IMR-90 (cell line): ENCODE data around the gene NPPA. TPM values are rescaled to one million over a fixed set of nuclear protein-coding genes. Genes with fewer than 3 reads are reported as not detected.

Source experiments
- ATAC-seq: fragments of 200-7000 bp; cut with Tn5 transposase; 2 replicates; pipeline ENCODE4 v1.9.1; 2020; ENCODE audit warnings: low read depth, mild to moderate bottlenecking, moderate library complexity
- BruUV-seq: library from RNA; stranded (reverse); fragments of 400-500 nt; replicated peaks from 2 replicates; lab custom pipeline; 2021; lab: Mats Ljungman, UMichigan
- CTCF ChIA-PET: fragments of 300-600 bp; formaldehyde crosslinking; extraction: SDS; loops from one replicate; lab custom pipeline; 2021; ENCODE audit warnings: antibody characterized with exemption; lab: Yijun Ruan, JAX
- POLR2A ChIA-PET: fragments of 300-600 bp; sonication (Branson Sonifier 250); formaldehyde crosslinking; loops from one replicate; lab custom pipeline; 2022; ENCODE audit warnings: antibody characterized with exemption; ENCODE audit not compliant: unreplicated experiment; lab: Charles Lee
- DNase-seq: peaks from one replicate; pipeline ENCODE4 v3.0.0; 2013
- H2AFZ ChIP-seq: replicated peaks from 2 replicates; pipeline ENCODE3; 2013; ENCODE audit warnings: low read length, mild to moderate bottlenecking; ENCODE audit not compliant: poor library complexity
- H2AK5ac ChIP-seq: 2 replicates; pipeline ENCODE4 v1.6.1; 2013; ENCODE audit warnings: low read depth, low read length, inconsistent platforms
- H2AK9ac ChIP-seq: replicated peaks from 2 replicates; pipeline ENCODE3; 2013; ENCODE audit warnings: mild to moderate bottlenecking, low read depth, low read length, moderate library complexity; ENCODE audit not compliant: poor library complexity
- H2BK120ac ChIP-seq: 2 replicates; pipeline ENCODE4 v1.6.1; 2013; ENCODE audit warnings: low read depth, low read length, inconsistent platforms
- H2BK15ac ChIP-seq: 3 replicates; pipeline ENCODE4 v1.6.1; 2013; ENCODE audit warnings: low read depth, low read length, inconsistent platforms
- H2BK20ac ChIP-seq: 2 replicates; pipeline ENCODE4 v1.6.1; 2013; ENCODE audit warnings: low read depth, mild to moderate bottlenecking, inconsistent platforms, low read length, moderate library complexity
- H2BK5ac ChIP-seq: 2 replicates; pipeline ENCODE4 v1.6.1; 2013; ENCODE audit warnings: mild to moderate bottlenecking, low read depth, low read length, inconsistent platforms; ENCODE audit not compliant: poor library complexity, severe bottlenecking
- H3K14ac ChIP-seq: replicated peaks from 2 replicates; pipeline ENCODE4 v1.6.1; 2013; ENCODE audit warnings: low read depth, low read length, inconsistent platforms
- H3K18ac ChIP-seq: 2 replicates; pipeline ENCODE4 v1.6.1; 2013; ENCODE audit warnings: low read depth, low read length, control low read depth
- H3K23ac ChIP-seq: 2 replicates; pipeline ENCODE4 v1.6.1; 2013; ENCODE audit warnings: low read depth, low read length, inconsistent platforms
- H3K27ac ChIP-seq: 2 replicates; pipeline ENCODE4 v1.5.1; 2013; ENCODE audit warnings: mild to moderate bottlenecking, control low read depth, low read length; ENCODE audit not compliant: insufficient read depth
- H3K27me3 ChIP-seq: 2 replicates; pipeline ENCODE4 v1.6.1; 2013; ENCODE audit warnings: low read length; ENCODE audit not compliant: control insufficient read depth, insufficient read depth
- H3K36me3 ChIP-seq: 2 replicates; pipeline ENCODE4 v1.6.1; 2013; ENCODE audit warnings: low read length, mixed read lengths; ENCODE audit not compliant: control insufficient read depth, insufficient read depth
- H3K4ac ChIP-seq: 2 replicates; pipeline ENCODE4 v1.6.1; 2013; ENCODE audit warnings: low read depth, low read length, inconsistent platforms
- H3K4me1 ChIP-seq: 2 replicates; pipeline ENCODE4 v1.6.1; 2013; ENCODE audit warnings: low read length, mixed read lengths; ENCODE audit not compliant: control insufficient read depth, insufficient read depth
- H3K4me2 ChIP-seq: 2 replicates; pipeline ENCODE4 v1.6.1; 2013; ENCODE audit warnings: low read depth, mild to moderate bottlenecking, control low read depth, low read length, moderate library complexity
- H3K4me3 ChIP-seq: 2 replicates; pipeline ENCODE4 v1.5.1; 2013; ENCODE audit warnings: low read depth, mild to moderate bottlenecking, control low read depth, low read length, moderate library complexity; ENCODE audit not compliant: insufficient read depth
- H3K56ac ChIP-seq: 2 replicates; pipeline ENCODE4 v1.6.1; 2013; ENCODE audit warnings: low read length, inconsistent platforms; ENCODE audit not compliant: insufficient read depth; ENCODE audit errors: extremely low read depth
- H3K79me1 ChIP-seq, 2 experiments: 2 replicates each; pipeline ENCODE4 v1.6.1; 2013; ENCODE audit warnings: low read length in 2 of 2, inconsistent platforms in 1 of 2, low read depth in 1 of 2
- H3K9ac ChIP-seq: 2 replicates; pipeline ENCODE4 v1.6.1; 2013; ENCODE audit warnings: low read depth, low read length, control low read depth
- H3K9me1 ChIP-seq: 2 replicates; pipeline ENCODE4 v1.6.1; 2013; ENCODE audit warnings: low read length, inconsistent platforms; ENCODE audit not compliant: insufficient read depth
- H3K9me3 ChIP-seq: 2 replicates; pipeline ENCODE4 v1.6.1; 2013; ENCODE audit warnings: low read length; ENCODE audit not compliant: control insufficient read depth, insufficient read depth
- H4K20me1 ChIP-seq: 2 replicates; pipeline ENCODE4 v1.6.1; 2013; ENCODE audit warnings: low read length, inconsistent platforms; ENCODE audit not compliant: insufficient read depth
- H4K5ac ChIP-seq: 2 replicates; pipeline ENCODE4 v1.6.1; 2013; ENCODE audit warnings: mild to moderate bottlenecking, low read depth, low read length, control low read depth
- H4K8ac ChIP-seq, 2 experiments: 2 replicates each; pipeline ENCODE4 v1.6.1; 2013; ENCODE audit warnings: low read depth in 2 of 2, low read length in 2 of 2, control low read depth in 1 of 2, inconsistent platforms in 1 of 2
- H4K91ac ChIP-seq: 2 replicates; pipeline ENCODE4 v1.6.1; 2013; ENCODE audit warnings: low read depth, low read length, inconsistent platforms; ENCODE audit not compliant: insufficient read depth
- FOS ChIP-seq: fragments of 150-350 bp; IDR thresholded peaks from 2 replicates; pipeline ENCODE4 v1.6.1; 2016; ENCODE audit warnings: low read depth, low read length
- MAFK ChIP-seq: IDR thresholded peaks from 2 replicates; pipeline ENCODE4 v1.6.1; 2012; ENCODE audit warnings: low read depth, low read length, improper control_type of control experiment
- MAZ ChIP-seq: IDR thresholded peaks from 2 replicates; pipeline ENCODE4 v1.6.1; 2012; ENCODE audit warnings: low read depth, mild to moderate bottlenecking, low read length, improper control_type of control experiment, moderate library complexity, borderline replicate concordance
- RAD21 ChIP-seq: IDR thresholded peaks from 2 replicates; pipeline ENCODE4 v1.6.1; 2012; ENCODE audit warnings: low read length, improper control_type of control experiment
- WGBS, 2 experiments: methylation state at CpG; one replicate each; pipeline versions ENCODE4 v1.1.5 to v1.1.7; 2013; ENCODE audit warnings: missing lambda C conversion rate in 2 of 2; ENCODE audit not compliant: insufficient read length in 1 of 2; ENCODE audit errors: extremely low coverage in 2 of 2; 5-methylcytosine and 5-hydroxymethylcytosine counted together
- dilution Hi-C: fragments of 300-500 bp; cut with HindIII; formaldehyde crosslinking; loops from one replicate; pipeline ENCODE4 v1.14.3; 2018; ENCODE audit warnings: low sequenced_read_pairs; ENCODE audit not compliant: unreplicated experiment
- in situ Hi-C: fragments of 300-500 bp; cut with MboI; formaldehyde crosslinking; loops from 3 replicates; pipeline ENCODE4 v1.14.3; 2019; ENCODE audit warnings: low sequenced_read_pairs, inconsistent platforms, mixed read lengths
- intact Hi-C: fragments of 100-400 bp; cut with micrococcal nuclease; formaldehyde crosslinking; loops from 2 replicates; pipeline ENCODE4 v1.10.0; 2022
- polyA plus RNA-seq, 3 experiments: library from polyadenylated mRNA; depleted of rRNA; stranded (reverse); fragments of >200 nt; gene quantifications; 2 replicates each; pipeline ENCODE4 v1.2.3, GENCODE V29; 2012; ENCODE audit warnings: low replicate concordance in 1 of 3
- total RNA-seq: library from RNA; depleted of rRNA; stranded (reverse); fragments of >200 nt; gene quantifications from 2 replicates; pipeline ENCODE4 v1.2.3, GENCODE V29; 2012
- TF ChIP-seq, protein P1 (sequence below): conservative IDR thresholded peaks from 2 replicates; pipeline ENCODE4 v1.5.1; 2012; ENCODE audit warnings: mild to moderate bottlenecking, low read depth, low read length, improper control_type of control experiment

Gene NPPA
- total and polyA plus RNA-seq, 2 of the 4 experiments (the other 2 are of a cell fraction): not detected

GRCh38 chr1:11842154-11843041, 5.2 kb downstream of the NPPA start:
- Histone ChIP-seq H3K36me3 (peaks cover 59% of the 10 kb centered on the region), H2BK20ac (no peak overlapping the region), H3K4me3 (no peak overlapping the region), H3K18ac (no peak overlapping the region), H3K23ac (no peak overlapping the region), H3K27ac (no peak overlapping the region), H3K9me3 (no peaks in the 10 kb centered on the region), H3K56ac (no peak overlapping the region), H4K91ac (no peak overlapping the region), H3K9me1 (peaks cover 7% of the 10 kb centered on the region; the same call in 1 of the 2 replicates), H2AK5ac (no peak overlapping the region), H3K4me1 (peaks cover 2% of the 10 kb centered on the region; the same call in 1 of the 2 replicates), H2BK120ac (no peak overlapping the region), H4K8ac (no peak overlapping the region), H2BK5ac (no peak overlapping the region), H2AFZ (no peak overlapping the region), H2BK15ac (no peak overlapping the region), H3K27me3 (no peaks in the 10 kb centered on the region), H3K4ac (no peak overlapping the region), H2AK9ac (peak overlapping the region; percentile 61), H3K14ac (no peak overlapping the region), H4K5ac (no peak overlapping the region), H3K4me2 (no peak overlapping the region), H3K79me1 (no peaks in the 10 kb centered on the region), H4K20me1 (peaks cover 10% of the 10 kb centered on the region; the same call in 1 of the 2 replicates), H3K9ac (no peak overlapping the region)
- intact Hi-C loops: no loop called here
- TF ChIP-seq MAZ: no peak
- TF ChIP-seq MAFK: no peak
- no peak for TF ChIP-seq FOS
- TF ChIP-seq, protein P1, sequence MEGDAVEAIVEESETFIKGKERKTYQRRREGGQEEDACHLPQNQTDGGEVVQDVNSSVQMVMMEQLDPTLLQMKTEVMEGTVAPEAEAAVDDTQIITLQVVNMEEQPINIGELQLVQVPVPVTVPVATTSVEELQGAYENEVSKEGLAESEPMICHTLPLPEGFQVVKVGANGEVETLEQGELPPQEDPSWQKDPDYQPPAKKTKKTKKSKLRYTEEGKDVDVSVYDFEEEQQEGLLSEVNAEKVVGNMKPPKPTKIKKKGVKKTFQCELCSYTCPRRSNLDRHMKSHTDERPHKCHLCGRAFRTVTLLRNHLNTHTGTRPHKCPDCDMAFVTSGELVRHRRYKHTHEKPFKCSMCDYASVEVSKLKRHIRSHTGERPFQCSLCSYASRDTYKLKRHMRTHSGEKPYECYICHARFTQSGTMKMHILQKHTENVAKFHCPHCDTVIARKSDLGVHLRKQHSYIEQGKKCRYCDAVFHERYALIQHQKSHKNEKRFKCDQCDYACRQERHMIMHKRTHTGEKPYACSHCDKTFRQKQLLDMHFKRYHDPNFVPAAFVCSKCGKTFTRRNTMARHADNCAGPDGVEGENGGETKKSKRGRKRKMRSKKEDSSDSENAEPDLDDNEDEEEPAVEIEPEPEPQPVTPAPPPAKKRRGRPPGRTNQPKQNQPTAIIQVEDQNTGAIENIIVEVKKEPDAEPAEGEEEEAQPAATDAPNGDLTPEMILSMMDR: no peak
- no peak for TF ChIP-seq RAD21
- dilution Hi-C loops: no loop called here
- peak; percentile 33; the same call in 1 of the 2 replicates for ATAC-seq
- CTCF ChIA-PET: interaction anchor here (0.9 kb wide), 1 partner anchor 10 kb away, joined by 3 read pairs; no protein-coding TSS in a partner anchor
- in situ Hi-C loops: loop anchor here (5.0 kb wide), 1 partner anchor 55 kb away; no protein-coding TSS in a partner anchor
- no CpG with 5 or more reads among the region's 19 CpGs for WGBS, 2 experiments
- BruUV-seq: TSS peak; percentile 48
- DNase-seq: peak; percentile 34
- POLR2A ChIA-PET: no interaction called here
